K562 (cell line): Measurements from ENCODE around the gene STIM1. TPM values are rescaled to one million over a fixed set of nuclear protein-coding genes. Genes with fewer than 3 reads are reported as not detected.

ENCODE experiments used
- ATAC-seq: fragments of 200-7000 bp; cut with Tn5 transposase; 3 replicates; pipeline ENCODE4 v1.9.1; 2020; ENCODE audit warnings: moderate library complexity
- BruUV-seq: library from RNA; stranded (reverse); fragments of 400-500 nt; replicated peaks from 2 replicates; lab custom pipeline; 2021; lab: Mats Ljungman, UMichigan
- CTCF ChIA-PET: fragments of 300-600 bp; formaldehyde crosslinking; extraction: SDS; loops from one replicate; lab custom pipeline; 2021; ENCODE audit warnings: low intra/inter-chr PET ratio; lab: Yijun Ruan, JAX
- POLR2A ChIA-PET: fragments of 300-600, 350-650 bp; sonication (Branson Sonifier 250); formaldehyde crosslinking; extraction: SDS; loops from one replicate; lab custom pipeline; 2021; ENCODE audit warnings: antibody characterized with exemption, inconsistent platforms; lab: Yijun Ruan, JAX
- DNase-seq, 4 experiments: peaks; one replicate each; pipeline versions ENCODE4 v3.0.0 to v3.0.0-alpha.2; 2011 to 2018; ENCODE audit warnings: low spot score in 3 of 4, mixed read lengths in 3 of 4; ENCODE audit errors: extremely low read depth in 1 of 4
- FAIRE-seq: peaks from 2 replicates; lab custom pipeline; 2011; peaks lifted over from hg19 to GRCh38; lab: Jason Lieb, UNC
- H2AFZ ChIP-seq: 2 replicates; pipeline ENCODE4 v1.6.0; 2011; ENCODE audit warnings: low read depth, low read length, control low read depth, inconsistent platforms
- H3K27ac ChIP-seq: fragments of 200-600 bp; 3 replicates; pipeline ENCODE4 v1.8.0; 2011; ENCODE audit warnings: low read depth, mild to moderate bottlenecking, control low read depth, inconsistent platforms, low read length, moderate library complexity, mixed read lengths; ENCODE audit errors: extremely low read depth
- H3K27me3 ChIP-seq, 2 experiments: fragments of 300-600 bp in 1 of 2; 2 replicates in 1 of 2; 3 replicates in 1 of 2; pipeline versions ENCODE4 v1.6.0 to v1.8.0; 2011; ENCODE audit warnings: inconsistent platforms in 2 of 2, low read length in 2 of 2, mild to moderate bottlenecking in 1 of 2, mixed read lengths in 1 of 2, moderate library complexity in 1 of 2; ENCODE audit not compliant: control insufficient read depth in 2 of 2, insufficient read depth in 2 of 2
- H3K36me3 ChIP-seq: fragments of 300-600 bp; 3 replicates; pipeline ENCODE4 v1.8.0; 2011; ENCODE audit warnings: mild to moderate bottlenecking, low read length, inconsistent platforms; ENCODE audit not compliant: control insufficient read depth, insufficient read depth
- H3K4me1 ChIP-seq, 2 experiments: fragments of 200-600 bp in 1 of 2; replicated peaks in 1 of 2; 2 replicates in 1 of 2; 3 replicates in 1 of 2; pipeline versions ENCODE4 v1.5.1 to v1.8.0; 2011; ENCODE audit warnings: inconsistent platforms in 2 of 2, low read length in 2 of 2, mild to moderate bottlenecking in 1 of 2, mixed read lengths in 1 of 2, moderate library complexity in 1 of 2; ENCODE audit not compliant: control insufficient read depth in 2 of 2, insufficient read depth in 2 of 2
- H3K4me2 ChIP-seq: 2 replicates; pipeline ENCODE4 v1.6.1; 2011; ENCODE audit warnings: low read length, control low read depth, inconsistent platforms, mixed read lengths; ENCODE audit not compliant: insufficient read depth
- H3K4me3 ChIP-seq: fragments of 200-600 bp; sonication (generic), shearing (Covaris generic); 2 replicates; pipeline ENCODE4 v1.5.1; 2016; ENCODE audit warnings: control low read depth, inconsistent platforms
- H3K79me2 ChIP-seq: fragments of 200-600 bp; 3 replicates; pipeline ENCODE4 v1.8.0; 2011; ENCODE audit warnings: low read length, inconsistent platforms; ENCODE audit not compliant: control insufficient read depth, insufficient read depth
- H3K9ac ChIP-seq, 2 experiments: 2 replicates each; pipeline versions ENCODE4 v1.6.0 to v1.6.1; 2011; ENCODE audit warnings: low read depth in 2 of 2, low read length in 2 of 2, control low read depth in 1 of 2, inconsistent platforms in 1 of 2, mild to moderate bottlenecking in 1 of 2, mixed read lengths in 1 of 2; ENCODE audit not compliant: insufficient read depth in 1 of 2
- H3K9me1 ChIP-seq: one replicate; pipeline ENCODE4 v1.6.0; 2011; ENCODE audit warnings: inconsistent platforms, mild to moderate bottlenecking, low read length, moderate library complexity; ENCODE audit not compliant: control insufficient read depth, insufficient read depth
- H3K9me3 ChIP-seq: replicated peaks from 2 replicates; pipeline ENCODE4 v1.5.1; 2011; ENCODE audit warnings: low read depth, low read length, inconsistent platforms; ENCODE audit not compliant: control insufficient read depth, insufficient read depth
- H4K20me1 ChIP-seq: replicated peaks from 2 replicates; pipeline ENCODE4 v1.6.1; 2011; ENCODE audit warnings: low read length, inconsistent platforms, mixed read lengths; ENCODE audit not compliant: control insufficient read depth, insufficient read depth
- BRF1 ChIP-seq: IDR thresholded peaks from 3 replicates; pipeline ENCODE4 v1.6.1; 2011; ENCODE audit warnings: borderline replicate concordance, mild to moderate bottlenecking; ENCODE audit not compliant: insufficient read length; ENCODE audit errors: extremely low read depth
- C11orf30 ChIP-seq: fragments of 450-650 bp; IDR thresholded peaks from 2 replicates; pipeline ENCODE4 v1.6.1; 2016; ENCODE audit warnings: low read depth, mild to moderate bottlenecking
- CREBBP ChIP-seq: IDR thresholded peaks from one replicate; pipeline ENCODE4 v1.6.1; 2012; ENCODE audit warnings: low read depth, mild to moderate bottlenecking, control low read depth, inconsistent platforms, low read length
- HSF4 ChIP-seq: fragments of 250-450 bp; sonication (Bioruptor Pico); IDR thresholded peaks from 2 replicates; pipeline ENCODE4 v2.1.2; 2022; ENCODE audit warnings: mild to moderate bottlenecking, moderate library complexity, borderline replicate concordance
- MAFG ChIP-seq: fragments of 450-650 bp; conservative IDR thresholded peaks from 2 replicates; pipeline ENCODE4 v1.6.1; 2016; ENCODE audit warnings: missing genetic modification characterization, missing compliant biosample characterization
- MAFK ChIP-seq: IDR thresholded peaks from 2 replicates; pipeline ENCODE4 v1.6.1; 2011; ENCODE audit warnings: low read length, improper control_type of control experiment
- POLR3A ChIP-seq: IDR thresholded peaks from 2 replicates; pipeline ENCODE4 v1.6.1; 2011; ENCODE audit warnings: borderline replicate concordance, mild to moderate bottlenecking, moderate library complexity; ENCODE audit not compliant: insufficient read length, insufficient read depth; ENCODE audit errors: extremely low read depth
- PRPF4 ChIP-seq: fragments of 200-400 bp; formaldehyde crosslinking; IDR thresholded peaks from one replicate; pipeline ENCODE4 v1.6.1; 2017; ENCODE audit warnings: low read length, low read depth, mild to moderate bottlenecking; ENCODE audit not compliant: insufficient read depth, poor library complexity, severe bottlenecking
- SMARCE1 ChIP-seq: fragments of 450-650 bp; IDR thresholded peaks from 2 replicates; pipeline ENCODE4 v1.7.1; 2016; ENCODE audit warnings: mild to moderate bottlenecking
- STAT5A ChIP-seq: IDR thresholded peaks from 2 replicates; pipeline ENCODE4 v1.6.1; 2012; ENCODE audit warnings: low read length, inconsistent platforms, borderline replicate concordance
- TAF9B ChIP-seq: fragments of 450-650 bp; IDR thresholded peaks from 2 replicates; pipeline ENCODE4 v1.6.1; 2018; ENCODE audit warnings: mild to moderate bottlenecking; ENCODE audit not compliant: partially characterized antibody
- TARDBP ChIP-seq: fragments of 450-650 bp; IDR thresholded peaks from 2 replicates; pipeline ENCODE4 v1.6.1; 2016
- ZNF316 ChIP-seq: fragments of 450-650 bp; IDR thresholded peaks from 2 replicates; pipeline ENCODE4 v1.6.1; 2016
- WGBS: fragments of 100-300 bp; shearing (Covaris generic); methylation state at CpG from one replicate; pipeline ENCODE4 v1.1.6; 2016; ENCODE audit warnings: low coverage, mixed read lengths; ENCODE audit not compliant: insufficient coverage; ENCODE audit errors: missing lambda C conversion rate; 5-methylcytosine and 5-hydroxymethylcytosine counted together
- in situ Hi-C: fragments of 300-500 bp; cut with MboI; formaldehyde crosslinking; loops from 4 replicates; pipeline ENCODE4 v1.15.0; 2018; ENCODE audit warnings: inconsistent platforms, mixed read lengths
- intact Hi-C: fragments of 100-400 bp; cut with micrococcal nuclease; formaldehyde crosslinking; loops from 2 replicates; pipeline ENCODE4 v1.14.2; 2022
- polyA plus RNA-seq, 8 experiments: library from polyadenylated mRNA; depleted of rRNA in 4 of 8; stranded (reverse) in 5 of 8; unstranded in 3 of 8; fragments of >200 nt; fragmentation: Nextera tagmentation in 2 of 8; fragmentation: Illumina TruSeq in 1 of 8; extraction: Ambion mirVana in 2 of 8; extraction: Trizol in 1 of 8; gene quantifications; 2 replicates each; pipeline versions ENCODE4 v1.2.1 to v1.2.3, GENCODE V29; 2011 to 2014; ENCODE audit warnings: inconsistent platforms in 1 of 8, missing spikeins in 1 of 8
- total RNA-seq, 7 experiments: library from RNA; depleted of rRNA in 6 of 7; stranded (reverse); fragments of >200 nt in 6 of 7; fragmentation: Illumina TruSeq in 2 of 7; extraction: Trizol in 2 of 7; gene quantifications; 2 replicates each; pipeline versions ENCODE4 v1.2.1 to v1.2.3, GENCODE V29; 2011 to 2021; ENCODE audit warnings: low replicate concordance in 1 of 7
- TF ChIP-seq, protein P1 (sequence below): fragments of 450-650 bp; IDR thresholded peaks from 2 replicates; pipeline ENCODE4 v1.6.1; 2017; ENCODE audit warnings: antibody characterized with exemption, mild to moderate bottlenecking
- TF ChIP-seq, protein P2 (sequence below): sonication (generic); formaldehyde crosslinking; IDR thresholded peaks from 2 replicates; pipeline ENCODE4 v1.8.1; 2023; ENCODE audit warnings: missing genetic modification reagents, mild to moderate bottlenecking, borderline replicate concordance

Gene STIM1
- total and polyA plus RNA-seq, 9 of the 15 experiments (the other 6 are each of a cell fraction or from before 2014, with no cell fraction given), result 7.7 to 50.5 (median 22.5) TPM

DNA sequence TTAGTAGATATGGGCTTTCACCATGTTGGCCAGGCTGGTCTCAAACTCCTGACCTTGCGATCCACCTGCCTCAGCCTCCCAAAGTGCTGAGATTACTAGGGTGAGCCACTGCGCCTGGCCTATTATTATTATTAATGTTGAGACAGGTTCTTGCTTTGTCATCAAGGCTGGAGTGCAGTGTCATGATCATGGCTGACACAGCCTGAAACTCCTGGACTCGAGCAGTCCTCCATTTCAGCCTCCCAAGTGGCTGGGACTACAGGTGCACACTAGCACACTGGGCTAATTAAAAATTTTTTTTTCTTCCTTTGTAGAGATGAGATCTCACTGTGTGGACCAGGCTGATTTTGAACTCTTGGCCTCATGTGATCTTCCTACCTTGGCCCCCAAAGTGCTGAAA is 102.0 kb downstream of the STIM1 start:
- H3K27me3 ChIP-seq, result no peaks in the 10 kb centered on the region
- in situ Hi-C loops, result no loop called here
- intact Hi-C loops, result no loop called here
- no peaks in the 10 kb centered on the region for H3K36me3 ChIP-seq
- FAIRE-seq (no peak), DNase-seq (peak in 1 of 4 experiments; percentile 36), ATAC-seq (peak; percentile 58)
- H3K4me3 ChIP-seq, result no peak overlapping the region
- ChIA-PET POLR2A (interaction anchor here (1.2 kb wide), 1 partner anchor 56 kb away, joined by 3 read pairs; no protein-coding TSS in a partner anchor), CTCF (no interaction called here)
- peaks cover 12 to 43% of the 10 kb centered on the region in 2 experiments for H3K4me1 ChIP-seq
- 43% methylated on average over 3 of the region's 3 CpGs for WGBS
- BruUV-seq, result no TSS peak
- peaks cover 47% of the 10 kb centered on the region for H3K79me2 ChIP-seq
- no peak overlapping the region for H2AFZ ChIP-seq
- H3K9me1 ChIP-seq, result no peaks in the 10 kb centered on the region
- H4K20me1 ChIP-seq, result no peaks in the 10 kb centered on the region
- H3K27ac ChIP-seq, result peak overlapping the region; percentile 17; the same call in 2 of the 3 replicates
- H3K4me2 ChIP-seq, result no peak overlapping the region
- no peaks in the 10 kb centered on the region for H3K9me3 ChIP-seq
- H3K9ac ChIP-seq, result no peak overlapping the region; a peak in 1 of 4 replicates
- TF ChIP-seq, protein P1, sequence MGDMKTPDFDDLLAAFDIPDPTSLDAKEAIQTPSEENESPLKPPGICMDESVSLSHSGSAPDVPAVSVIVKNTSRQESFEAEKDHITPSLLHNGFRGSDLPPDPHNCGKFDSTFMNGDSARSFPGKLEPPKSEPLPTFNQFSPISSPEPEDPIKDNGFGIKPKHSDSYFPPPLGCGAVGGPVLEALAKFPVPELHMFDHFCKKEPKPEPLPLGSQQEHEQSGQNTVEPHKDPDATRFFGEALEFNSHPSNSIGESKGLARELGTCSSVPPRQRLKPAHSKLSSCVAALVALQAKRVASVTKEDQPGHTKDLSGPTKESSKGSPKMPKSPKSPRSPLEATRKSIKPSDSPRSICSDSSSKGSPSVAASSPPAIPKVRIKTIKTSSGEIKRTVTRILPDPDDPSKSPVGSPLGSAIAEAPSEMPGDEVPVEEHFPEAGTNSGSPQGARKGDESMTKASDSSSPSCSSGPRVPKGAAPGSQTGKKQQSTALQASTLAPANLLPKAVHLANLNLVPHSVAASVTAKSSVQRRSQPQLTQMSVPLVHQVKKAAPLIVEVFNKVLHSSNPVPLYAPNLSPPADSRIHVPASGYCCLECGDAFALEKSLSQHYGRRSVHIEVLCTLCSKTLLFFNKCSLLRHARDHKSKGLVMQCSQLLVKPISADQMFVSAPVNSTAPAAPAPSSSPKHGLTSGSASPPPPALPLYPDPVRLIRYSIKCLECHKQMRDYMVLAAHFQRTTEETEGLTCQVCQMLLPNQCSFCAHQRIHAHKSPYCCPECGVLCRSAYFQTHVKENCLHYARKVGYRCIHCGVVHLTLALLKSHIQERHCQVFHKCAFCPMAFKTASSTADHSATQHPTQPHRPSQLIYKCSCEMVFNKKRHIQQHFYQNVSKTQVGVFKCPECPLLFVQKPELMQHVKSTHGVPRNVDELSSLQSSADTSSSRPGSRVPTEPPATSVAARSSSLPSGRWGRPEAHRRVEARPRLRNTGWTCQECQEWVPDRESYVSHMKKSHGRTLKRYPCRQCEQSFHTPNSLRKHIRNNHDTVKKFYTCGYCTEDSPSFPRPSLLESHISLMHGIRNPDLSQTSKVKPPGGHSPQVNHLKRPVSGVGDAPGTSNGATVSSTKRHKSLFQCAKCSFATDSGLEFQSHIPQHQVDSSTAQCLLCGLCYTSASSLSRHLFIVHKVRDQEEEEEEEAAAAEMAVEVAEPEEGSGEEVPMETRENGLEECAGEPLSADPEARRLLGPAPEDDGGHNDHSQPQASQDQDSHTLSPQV, result peak; percentile 71
- peak; percentile 91 for TF ChIP-seq ZNF316
- TF ChIP-seq PRPF4, result no peak
- peak; percentile 4 for TF ChIP-seq POLR3A
- peak; percentile 37; the same call in 1 of the 2 replicates for TF ChIP-seq MAFK
- peak; percentile 86 for TF ChIP-seq C11orf30
- no peak for TF ChIP-seq HSF4 (CRISPR knock-in tag)
- TF ChIP-seq TARDBP, result no peak
- TF ChIP-seq CREBBP, result no peak
- no peak for TF ChIP-seq SMARCE1
- TF ChIP-seq, protein P2, sequence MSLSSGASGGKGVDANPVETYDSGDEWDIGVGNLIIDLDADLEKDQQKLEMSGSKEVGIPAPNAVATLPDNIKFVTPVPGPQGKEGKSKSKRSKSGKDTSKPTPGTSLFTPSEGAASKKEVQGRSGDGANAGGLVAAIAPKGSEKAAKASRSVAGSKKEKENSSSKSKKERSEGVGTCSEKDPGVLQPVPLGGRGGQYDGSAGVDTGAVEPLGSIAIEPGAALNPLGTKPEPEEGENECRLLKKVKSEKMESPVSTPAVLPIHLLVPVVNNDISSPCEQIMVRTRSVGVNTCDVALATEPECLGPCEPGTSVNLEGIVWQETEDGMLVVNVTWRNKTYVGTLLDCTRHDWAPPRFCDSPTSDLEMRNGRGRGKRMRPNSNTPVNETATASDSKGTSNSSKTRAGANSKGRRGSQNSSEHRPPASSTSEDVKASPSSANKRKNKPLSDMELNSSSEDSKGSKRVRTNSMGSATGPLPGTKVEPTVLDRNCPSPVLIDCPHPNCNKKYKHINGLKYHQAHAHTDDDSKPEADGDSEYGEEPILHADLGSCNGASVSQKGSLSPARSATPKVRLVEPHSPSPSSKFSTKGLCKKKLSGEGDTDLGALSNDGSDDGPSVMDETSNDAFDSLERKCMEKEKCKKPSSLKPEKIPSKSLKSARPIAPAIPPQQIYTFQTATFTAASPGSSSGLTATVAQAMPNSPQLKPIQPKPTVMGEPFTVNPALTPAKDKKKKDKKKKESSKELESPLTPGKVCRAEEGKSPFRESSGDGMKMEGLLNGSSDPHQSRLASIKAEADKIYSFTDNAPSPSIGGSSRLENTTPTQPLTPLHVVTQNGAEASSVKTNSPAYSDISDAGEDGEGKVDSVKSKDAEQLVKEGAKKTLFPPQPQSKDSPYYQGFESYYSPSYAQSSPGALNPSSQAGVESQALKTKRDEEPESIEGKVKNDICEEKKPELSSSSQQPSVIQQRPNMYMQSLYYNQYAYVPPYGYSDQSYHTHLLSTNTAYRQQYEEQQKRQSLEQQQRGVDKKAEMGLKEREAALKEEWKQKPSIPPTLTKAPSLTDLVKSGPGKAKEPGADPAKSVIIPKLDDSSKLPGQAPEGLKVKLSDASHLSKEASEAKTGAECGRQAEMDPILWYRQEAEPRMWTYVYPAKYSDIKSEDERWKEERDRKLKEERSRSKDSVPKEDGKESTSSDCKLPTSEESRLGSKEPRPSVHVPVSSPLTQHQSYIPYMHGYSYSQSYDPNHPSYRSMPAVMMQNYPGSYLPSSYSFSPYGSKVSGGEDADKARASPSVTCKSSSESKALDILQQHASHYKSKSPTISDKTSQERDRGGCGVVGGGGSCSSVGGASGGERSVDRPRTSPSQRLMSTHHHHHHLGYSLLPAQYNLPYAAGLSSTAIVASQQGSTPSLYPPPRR (CRISPR knock-in tag), result no peak
- no peak for TF ChIP-seq TAF9B
- TF ChIP-seq MAFG (tag), result peak; percentile 68
- no peak for TF ChIP-seq STAT5A
- TF ChIP-seq BRF1, result no peak
